Mammary epithelial cell (primary cell): ENCODE measurements around the gene LDLRAD1.

Source experiments
- CTCF ChIP-seq, 2 donors: IDR thresholded peaks in 1 of 2; conservative IDR thresholded peaks in 1 of 2; 2 replicates each; pipeline ENCODE4 v1.5.1; 2011 to 2012; ENCODE audit warnings: inconsistent platforms in 2 of 2, low read length in 2 of 2, mild to moderate bottlenecking in 2 of 2, control low read depth in 1 of 2, low read depth in 1 of 2; ENCODE audit not compliant: insufficient read depth in 1 of 2; ENCODE audit errors: extremely low read depth in 1 of 2
- EZH2 ChIP-seq: IDR thresholded peaks from 2 replicates; pipeline ENCODE4 v1.6.1; 2012; ENCODE audit warnings: low read length, inconsistent platforms, borderline replicate concordance

DNA sequence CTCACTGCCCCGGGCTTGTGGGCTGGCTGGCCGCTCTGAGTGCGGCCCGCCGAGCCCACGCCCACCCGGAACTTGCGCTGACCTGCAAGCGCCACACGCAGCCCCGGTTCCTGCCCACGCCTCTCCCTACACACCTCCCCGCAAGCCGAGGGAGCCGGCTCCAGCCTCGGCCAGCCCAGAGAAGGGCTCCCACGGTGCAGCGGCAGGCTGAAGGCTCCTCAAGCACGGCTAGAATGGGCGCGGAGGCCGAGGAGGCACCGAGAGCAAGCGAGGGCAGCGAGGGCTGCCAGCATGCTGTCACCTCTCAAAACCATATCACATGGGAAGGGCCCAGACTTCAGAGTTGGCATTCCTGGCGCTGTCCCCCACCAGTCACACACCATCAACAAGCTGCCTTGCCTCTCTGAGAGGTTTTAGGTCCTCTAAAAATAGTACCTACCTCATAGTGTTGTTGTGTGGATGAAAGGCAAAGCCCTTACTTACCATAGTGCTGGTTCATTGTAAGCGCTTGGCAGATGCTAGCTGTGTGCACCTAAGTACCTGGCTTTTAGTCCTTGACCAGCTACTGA is 13.4 kb downstream of the LDLRAD1 start:
- no peak for TF ChIP-seq CTCF (conservative IDR thresholded peaks at IDR 0.05 in 1 of 2, IDR thresholded peaks at IDR 0.05 in 1 of 2; ENCODE audit: extremely low read depth in 1 of 2, insufficient read depth in 1 of 2, low read depth in 1 of 2, low read length in 2 of 2)
- no peak for TF ChIP-seq EZH2
